GM12872 (cell line): ENCODE data around the gene RCSD1.

Source experiments
- CTCF ChIP-seq: IDR thresholded peaks from 3 replicates; pipeline ENCODE4 v1.5.1; 2011; ENCODE audit warnings: low read depth, mild to moderate bottlenecking, low read length, moderate library complexity; ENCODE audit not compliant: insufficient read depth

RCSD1 gene

GRCh38 chr1:167673265-167673664, 43.2 kb downstream of the RCSD1 start:
- TF ChIP-seq CTCF = no peak

GRCh38 chr1:167674156-167674555, 44.1 kb downstream of the RCSD1 start:
- TF ChIP-seq CTCF = no peak

GRCh38 chr1:167675440-167675839, 45.4 kb downstream of the RCSD1 start:
- TF ChIP-seq CTCF = no peak

- TF ChIP-seq CTCF = no peak
These were observed 46.3 kb downstream of the RCSD1 start for GRCh38 chr1:167676205-167676915.

GRCh38 chr1:167676916-167677848, 47.1 kb downstream of the RCSD1 start:
- no peak for TF ChIP-seq CTCF

GRCh38 chr1:167678422-167678821, 48.4 kb downstream of the RCSD1 start:
- no peak for TF ChIP-seq CTCF

- no peak for TF ChIP-seq CTCF
These were observed 48.8 kb downstream of the RCSD1 start for GRCh38 chr1:167678838-167679237.
